ENCODE results near the gene CCL1. TPM values are rescaled to one million over a fixed set of nuclear protein-coding genes. Genes with fewer than 3 reads are reported as not detected.
A peak's percentile ranks its signal among the peaks of the same experiment; 100 is the strongest.

Gene CCL1
- total and polyA plus RNA-seq, 2 donors from 2014 or later, result not detected

DNA sequence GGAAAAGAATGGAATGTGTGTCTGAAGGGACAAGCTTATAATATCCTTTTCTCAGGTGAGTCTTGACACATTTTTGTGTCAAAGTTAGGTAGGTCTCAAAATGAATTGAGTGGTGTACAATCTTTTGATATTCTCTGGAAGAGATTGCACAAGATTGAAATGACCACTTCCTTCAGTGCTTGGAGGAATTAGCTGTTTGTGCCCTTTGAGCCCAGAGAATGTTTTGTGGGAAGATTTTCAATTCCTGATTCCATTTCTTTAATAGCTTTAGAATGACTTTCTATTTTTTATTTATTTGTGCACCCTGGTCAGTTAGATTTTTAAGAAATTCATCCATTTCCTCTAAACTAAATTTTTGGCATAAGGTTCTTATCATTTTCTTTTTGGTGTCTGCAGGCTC lies 8.4 kb downstream of the CCL1 start:
- intact Hi-C loops (cut with DNase I), result no loop called here
- no peak for DNase-seq
- Histone ChIP-seq H3K9me3 (ENCODE audit: control insufficient read depth in 2 of 3, insufficient read depth in 1 of 3, low read length in 3 of 3) (no peaks in the 10 kb centered on the region), H3K4me1 (ENCODE audit: control insufficient read depth in 2 of 3, insufficient read depth in 2 of 3, low read depth in 1 of 3, low read length in 3 of 3) (no peaks in the 10 kb centered on the region), H3K36me3 (ENCODE audit: control insufficient read depth in 2 of 3, insufficient read depth in 3 of 3, low read length in 3 of 3) (no peaks in the 10 kb centered on the region), H3K27ac (ENCODE audit: low read depth in 2 of 2, low read length in 2 of 2) (no peak overlapping the region), H3K27me3 (ENCODE audit: control insufficient read depth, insufficient read depth, low read length) (no peaks in the 10 kb centered on the region), H3K9ac (ENCODE audit: low read length in 3 of 3) (no peak overlapping the region), H3K4me3 (ENCODE audit: low read length in 3 of 3) (no peak overlapping the region)
- TF ChIP-seq, protein P1, sequence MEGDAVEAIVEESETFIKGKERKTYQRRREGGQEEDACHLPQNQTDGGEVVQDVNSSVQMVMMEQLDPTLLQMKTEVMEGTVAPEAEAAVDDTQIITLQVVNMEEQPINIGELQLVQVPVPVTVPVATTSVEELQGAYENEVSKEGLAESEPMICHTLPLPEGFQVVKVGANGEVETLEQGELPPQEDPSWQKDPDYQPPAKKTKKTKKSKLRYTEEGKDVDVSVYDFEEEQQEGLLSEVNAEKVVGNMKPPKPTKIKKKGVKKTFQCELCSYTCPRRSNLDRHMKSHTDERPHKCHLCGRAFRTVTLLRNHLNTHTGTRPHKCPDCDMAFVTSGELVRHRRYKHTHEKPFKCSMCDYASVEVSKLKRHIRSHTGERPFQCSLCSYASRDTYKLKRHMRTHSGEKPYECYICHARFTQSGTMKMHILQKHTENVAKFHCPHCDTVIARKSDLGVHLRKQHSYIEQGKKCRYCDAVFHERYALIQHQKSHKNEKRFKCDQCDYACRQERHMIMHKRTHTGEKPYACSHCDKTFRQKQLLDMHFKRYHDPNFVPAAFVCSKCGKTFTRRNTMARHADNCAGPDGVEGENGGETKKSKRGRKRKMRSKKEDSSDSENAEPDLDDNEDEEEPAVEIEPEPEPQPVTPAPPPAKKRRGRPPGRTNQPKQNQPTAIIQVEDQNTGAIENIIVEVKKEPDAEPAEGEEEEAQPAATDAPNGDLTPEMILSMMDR (IDR thresholded peaks at IDR 0.05; ENCODE audit: borderline replicate concordance, extremely low read depth, insufficient read depth), result no peak
- peak; percentile 47 for FAIRE-seq

DNA sequence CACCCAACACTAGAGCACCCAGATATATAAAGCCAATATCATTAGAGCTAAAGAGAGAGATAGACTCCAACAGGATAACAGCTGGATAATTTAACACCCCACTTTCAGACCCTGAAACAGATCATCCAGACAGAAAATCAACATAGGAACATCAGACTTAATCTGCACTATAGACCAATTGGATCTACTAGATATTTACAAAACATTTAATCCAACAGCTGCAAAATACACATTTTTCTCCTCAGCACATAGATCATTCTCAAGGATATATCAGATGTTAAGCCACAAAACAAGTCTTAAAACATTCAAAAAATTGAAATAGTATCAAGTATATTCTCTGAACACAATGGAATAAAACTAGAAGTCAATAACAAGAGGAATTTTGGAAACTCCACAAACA lies 10.8 kb downstream of the CCL1 start:
- no peaks in the 10 kb centered on the region for H3K9me3 ChIP-seq (ENCODE audit: control insufficient read depth in 2 of 3, insufficient read depth in 1 of 3, low read length in 3 of 3)
- no peak overlapping the region for H3K27ac ChIP-seq (ENCODE audit: low read depth in 2 of 2, low read length in 2 of 2)
- H3K36me3 ChIP-seq (ENCODE audit: control insufficient read depth in 2 of 3, insufficient read depth in 3 of 3, low read length in 3 of 3), result no peaks in the 10 kb centered on the region
- H3K4me1 ChIP-seq (ENCODE audit: control insufficient read depth in 2 of 3, insufficient read depth in 2 of 3, low read depth in 1 of 3, low read length in 3 of 3), result no peaks in the 10 kb centered on the region
- no peak overlapping the region for H3K4me3 ChIP-seq (ENCODE audit: low read length in 3 of 3)
- intact Hi-C loops (cut with DNase I), result no loop called here
- DNase-seq, result peak in 1 of 5 donors; percentile 21
- H3K27me3 ChIP-seq (ENCODE audit: control insufficient read depth, insufficient read depth, low read length), result no peaks in the 10 kb centered on the region
- FAIRE-seq, result no peak
- no peak overlapping the region for H3K9ac ChIP-seq (ENCODE audit: low read length in 3 of 3)
- TF ChIP-seq, protein P1 (IDR thresholded peaks at IDR 0.05; ENCODE audit: borderline replicate concordance, extremely low read depth, insufficient read depth), result no peak

DNA sequence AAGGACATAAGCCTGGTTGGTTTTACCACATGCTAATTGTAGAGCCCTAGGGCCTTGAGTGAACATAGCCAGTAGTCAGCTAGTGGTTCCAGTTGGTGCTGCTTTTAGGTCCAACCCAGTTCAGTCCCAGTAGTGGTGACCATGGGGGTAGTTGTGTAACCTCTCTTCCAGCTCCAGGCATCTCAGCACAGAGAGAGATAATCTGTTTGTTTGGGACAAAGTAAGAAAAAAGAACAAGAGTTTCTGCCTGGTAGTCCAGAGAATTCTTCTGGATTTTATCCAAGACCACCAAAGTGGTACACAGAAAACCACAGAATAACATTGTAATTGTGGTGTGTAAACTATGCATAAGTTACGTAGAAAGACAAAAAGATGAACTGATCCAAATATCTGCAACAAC lies 11.9 kb downstream of the CCL1 start:
- H3K4me3 ChIP-seq (ENCODE audit: low read length in 3 of 3), result no peak overlapping the region
- no peaks in the 10 kb centered on the region for H3K9me3 ChIP-seq (ENCODE audit: control insufficient read depth in 2 of 3, insufficient read depth in 1 of 3, low read length in 3 of 3)
- no peak overlapping the region for H3K27ac ChIP-seq (ENCODE audit: low read depth in 2 of 2, low read length in 2 of 2)
- no peak overlapping the region for H3K9ac ChIP-seq (ENCODE audit: low read length in 3 of 3)
- FAIRE-seq, result no peak
- H3K36me3 ChIP-seq (ENCODE audit: control insufficient read depth in 2 of 3, insufficient read depth in 3 of 3, low read length in 3 of 3), result no peaks in the 10 kb centered on the region
- TF ChIP-seq, protein P1 (IDR thresholded peaks at IDR 0.05; ENCODE audit: borderline replicate concordance, extremely low read depth, insufficient read depth), result no peak
- DNase-seq, result no peak
- no peaks in the 10 kb centered on the region for H3K4me1 ChIP-seq (ENCODE audit: control insufficient read depth in 2 of 3, insufficient read depth in 2 of 3, low read depth in 1 of 3, low read length in 3 of 3)
- no peaks in the 10 kb centered on the region for H3K27me3 ChIP-seq (ENCODE audit: control insufficient read depth, insufficient read depth, low read length)
- intact Hi-C loops (cut with DNase I), result no loop called here

DNA sequence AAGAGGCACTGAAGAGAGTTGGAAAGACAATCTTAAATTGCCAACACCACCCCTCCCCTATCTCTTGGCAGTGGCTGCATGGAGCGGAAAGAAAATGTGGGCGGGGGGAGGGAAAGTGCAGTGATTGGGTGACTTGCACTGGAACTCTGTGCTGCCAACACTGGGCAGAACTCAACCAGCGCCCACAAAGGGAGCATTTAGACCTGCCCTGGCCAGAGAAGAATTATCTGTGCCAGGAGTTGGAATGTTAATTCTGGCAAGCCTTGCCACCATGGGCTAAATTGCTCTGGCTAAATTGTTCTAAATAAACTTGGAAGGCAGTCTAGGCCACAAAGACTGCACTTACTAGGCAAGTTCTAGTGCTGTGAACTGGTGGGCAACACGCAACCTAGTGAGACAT lies 13.3 kb downstream of the CCL1 start:
- no peaks in the 10 kb centered on the region for H3K27me3 ChIP-seq (ENCODE audit: control insufficient read depth, insufficient read depth, low read length)
- H3K27ac ChIP-seq (ENCODE audit: low read depth in 2 of 2, low read length in 2 of 2), result no peak overlapping the region
- no peak overlapping the region for H3K4me3 ChIP-seq (ENCODE audit: low read length in 3 of 3)
- no peak for FAIRE-seq
- H3K9me3 ChIP-seq (ENCODE audit: control insufficient read depth in 2 of 3, insufficient read depth in 1 of 3, low read length in 3 of 3), result no peaks in the 10 kb centered on the region
- no peaks in the 10 kb centered on the region for H3K36me3 ChIP-seq (ENCODE audit: control insufficient read depth in 2 of 3, insufficient read depth in 3 of 3, low read length in 3 of 3)
- intact Hi-C loops (cut with DNase I), result no loop called here
- TF ChIP-seq, protein P1 (IDR thresholded peaks at IDR 0.05; ENCODE audit: borderline replicate concordance, extremely low read depth, insufficient read depth), result no peak
- DNase-seq, result no peak
- H3K4me1 ChIP-seq (ENCODE audit: control insufficient read depth in 2 of 3, insufficient read depth in 2 of 3, low read depth in 1 of 3, low read length in 3 of 3), result no peaks in the 10 kb centered on the region
- H3K9ac ChIP-seq (ENCODE audit: low read length in 3 of 3), result no peak overlapping the region
